K562 (cell line): ENCODE measurements around the gene TOMM6. TPM values are rescaled to one million over a fixed set of nuclear protein-coding genes. Genes with fewer than 3 reads are reported as not detected.

ENCODE experiments used
- ARID4B ChIP-seq: sonication (generic); formaldehyde crosslinking; IDR thresholded peaks from 2 replicates; pipeline ENCODE4 v1.8.0; 2022; ENCODE audit warnings: mild to moderate bottlenecking, missing genetic modification reagents
- CBX5 ChIP-seq: IDR thresholded peaks from 2 replicates; pipeline ENCODE4 v1.6.1; 2014; ENCODE audit warnings: low read depth, borderline replicate concordance
- CREB1 ChIP-seq, 2 experiments: sonication (generic) in 1 of 2; formaldehyde crosslinking in 1 of 2; IDR thresholded peaks; 2 replicates each; pipeline versions ENCODE4 v1.6.1 to v1.8.0; 2012 to 2022; ENCODE audit warnings: inconsistent platforms in 1 of 2, mild to moderate bottlenecking in 1 of 2, missing genetic modification reagents in 1 of 2, moderate library complexity in 1 of 2
- CTBP1 ChIP-seq: fragments of 450-650 bp; IDR thresholded peaks from 2 replicates; pipeline ENCODE4 v1.6.1; 2016; ENCODE audit warnings: borderline replicate concordance
- KDM4B ChIP-seq, 2 experiments: fragments of 450-650 bp in 1 of 2; sonication (generic) in 1 of 2; IDR thresholded peaks; 2 replicates each; pipeline ENCODE4 v1.6.1; 2016 to 2017; ENCODE audit warnings: borderline replicate concordance in 2 of 2, antibody characterized with exemption in 1 of 2, low read depth in 1 of 2, mild to moderate bottlenecking in 1 of 2
- MXI1 ChIP-seq: IDR thresholded peaks from 2 replicates; pipeline ENCODE4 v1.6.1; 2011; ENCODE audit warnings: low read depth, mild to moderate bottlenecking, improper control_type of control experiment, low read length
- NCOR1 ChIP-seq: fragments of 450-650 bp; IDR thresholded peaks from 2 replicates; pipeline ENCODE4 v1.6.1; 2016; ENCODE audit warnings: mild to moderate bottlenecking, moderate library complexity
- RBBP5 ChIP-seq: fragments of 200-600 bp; sonication (generic); IDR thresholded peaks from 2 replicates; pipeline ENCODE4 v1.6.1; 2012; ENCODE audit warnings: borderline replicate concordance, mild to moderate bottlenecking, low read length, control low read depth, inconsistent platforms; ENCODE audit not compliant: insufficient read depth, poor library complexity, severe bottlenecking
- SNRNP70 ChIP-seq: fragments of 200-400 bp; formaldehyde crosslinking; optimal IDR thresholded peaks from 2 replicates; pipeline ENCODE3; 2017; ENCODE audit warnings: low read depth, low read length
- SP2 ChIP-seq: IDR thresholded peaks from 2 replicates; pipeline ENCODE4 v1.6.1; 2011; ENCODE audit warnings: mild to moderate bottlenecking, low read depth, low read length, moderate library complexity; ENCODE audit not compliant: poor library complexity, severe bottlenecking; ENCODE audit errors: extremely low read depth
- TFAP4 ChIP-seq: sonication (generic); formaldehyde crosslinking; IDR thresholded peaks from 2 replicates; pipeline ENCODE4 v1.8.0; 2022; ENCODE audit warnings: missing genetic modification reagents, mild to moderate bottlenecking, moderate library complexity, borderline replicate concordance
- XRCC3 ChIP-seq: fragments of 450-650 bp; IDR thresholded peaks from 2 replicates; pipeline ENCODE4 v1.6.1; 2017; ENCODE audit warnings: mild to moderate bottlenecking, moderate library complexity
- ZC3H11A ChIP-seq: IDR thresholded peaks from 2 replicates; pipeline ENCODE4 v1.6.1; 2012; ENCODE audit warnings: low read depth, low read length, improper control_type of control experiment
- ZKSCAN8 ChIP-seq: fragments of 200-800 bp; sonication (Bioruptor generic); IDR thresholded peaks from 2 replicates; pipeline ENCODE4 v1.6.1; 2016; ENCODE audit warnings: missing genetic modification characterization, missing compliant biosample characterization
- ZNF143 ChIP-seq: sonication (generic); formaldehyde crosslinking; IDR thresholded peaks from 2 replicates; pipeline ENCODE4 v1.9.0; 2022; ENCODE audit warnings: mild to moderate bottlenecking, missing genetic modification reagents
- ZNF217 ChIP-seq: sonication (generic); formaldehyde crosslinking; IDR thresholded peaks from 2 replicates; pipeline ENCODE4 v1.8.0; 2022; ENCODE audit warnings: mild to moderate bottlenecking, missing genetic modification reagents
- ZNF551 ChIP-seq: fragments of 250-450 bp; sonication (Bioruptor Pico); IDR thresholded peaks from 2 replicates; pipeline ENCODE4 v1.5.0; 2021; ENCODE audit warnings: mild to moderate bottlenecking, moderate library complexity
- polyA plus RNA-seq, 8 experiments: library from polyadenylated mRNA; depleted of rRNA in 4 of 8; stranded (reverse) in 5 of 8; unstranded in 3 of 8; fragments of >200 nt; fragmentation: Nextera tagmentation in 2 of 8; fragmentation: Illumina TruSeq in 1 of 8; extraction: Ambion mirVana in 2 of 8; extraction: Trizol in 1 of 8; gene quantifications; 2 replicates each; pipeline versions ENCODE4 v1.2.1 to v1.2.3, GENCODE V29; 2011 to 2014; ENCODE audit warnings: inconsistent platforms in 1 of 8, missing spikeins in 1 of 8
- total RNA-seq, 7 experiments: library from RNA; depleted of rRNA in 6 of 7; stranded (reverse); fragments of >200 nt in 6 of 7; fragmentation: Illumina TruSeq in 2 of 7; extraction: Trizol in 2 of 7; gene quantifications; 2 replicates each; pipeline versions ENCODE4 v1.2.1 to v1.2.3, GENCODE V29; 2011 to 2021; ENCODE audit warnings: low replicate concordance in 1 of 7
- TF ChIP-seq, protein P1 (sequence below): fragments of 250-450 bp; sonication (Bioruptor Pico); IDR thresholded peaks from 2 replicates; pipeline ENCODE4 v1.9.0; 2021; ENCODE audit warnings: mild to moderate bottlenecking
- TF ChIP-seq, protein P2 (sequence below): sonication (generic); formaldehyde crosslinking; IDR thresholded peaks from 2 replicates; pipeline ENCODE4 v1.8.1; 2023; ENCODE audit warnings: mild to moderate bottlenecking, missing genetic modification reagents

The TOMM6 gene
- total and polyA plus RNA-seq, 9 of the 15 experiments (the other 6 are each of a cell fraction or from before 2014, with no cell fraction given) = 380 to 2,097 (median 1,065) TPM

GRCh38 chr6:41779788-41780550 lies 7.5 kb upstream of the TOMM6 start, which contains the start of gene FRS3 (continued):
- TF ChIP-seq, protein P1, sequence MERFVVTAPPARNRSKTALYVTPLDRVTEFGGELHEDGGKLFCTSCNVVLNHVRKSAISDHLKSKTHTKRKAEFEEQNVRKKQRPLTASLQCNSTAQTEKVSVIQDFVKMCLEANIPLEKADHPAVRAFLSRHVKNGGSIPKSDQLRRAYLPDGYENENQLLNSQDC (CRISPR knock-in tag) = 0 out of 2 replicates have a peak, but pooled peaks have one; percentile 50
- 0 out of 2 replicates have a peak, but pooled peaks have one; percentile 28 for TF ChIP-seq MXI1
- peak; percentile 91 for TF ChIP-seq ARID4B
- TF ChIP-seq ZNF551 (CRISPR knock-in tag) = no peak
- TF ChIP-seq CTBP1 = peak; percentile 88
- peak; percentile 91 for TF ChIP-seq TFAP4 (CRISPR knock-in tag)
- TF ChIP-seq RBBP5 = peak; percentile 89
- no peak for TF ChIP-seq ZNF217 (CRISPR knock-in tag)
- TF ChIP-seq XRCC3 = no peak
- peak; percentile 65 for TF ChIP-seq CREB1 (IDR thresholded peaks at IDR 0.05)
- peak; percentile 79 for TF ChIP-seq CREB1 (CRISPR knock-in tag; IDR thresholded peaks at IDR 0.05)
- TF ChIP-seq CBX5 = 0 out of 2 replicates have a peak, but pooled peaks have one; percentile 21
- TF ChIP-seq KDM4B (IDR thresholded peaks at IDR 0.05; ENCODE audit: borderline replicate concordance in 2 of 2, low read depth in 1 of 2) = peak in 1 of 2 experiments; percentile 44; a peak in 2 of 4 replicates
- TF ChIP-seq, protein P2, sequence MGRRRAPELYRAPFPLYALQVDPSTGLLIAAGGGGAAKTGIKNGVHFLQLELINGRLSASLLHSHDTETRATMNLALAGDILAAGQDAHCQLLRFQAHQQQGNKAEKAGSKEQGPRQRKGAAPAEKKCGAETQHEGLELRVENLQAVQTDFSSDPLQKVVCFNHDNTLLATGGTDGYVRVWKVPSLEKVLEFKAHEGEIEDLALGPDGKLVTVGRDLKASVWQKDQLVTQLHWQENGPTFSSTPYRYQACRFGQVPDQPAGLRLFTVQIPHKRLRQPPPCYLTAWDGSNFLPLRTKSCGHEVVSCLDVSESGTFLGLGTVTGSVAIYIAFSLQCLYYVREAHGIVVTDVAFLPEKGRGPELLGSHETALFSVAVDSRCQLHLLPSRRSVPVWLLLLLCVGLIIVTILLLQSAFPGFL = peak; percentile 17; the same call in 1 of the 2 replicates
- no peak for TF ChIP-seq ZKSCAN8 (CRISPR knock-in tag)
- TF ChIP-seq NCOR1 = peak; percentile 58
- TF ChIP-seq ZNF143 (CRISPR knock-in tag) = peak; percentile 62; the same call in 1 of the 2 replicates
- no peak for TF ChIP-seq SNRNP70
- TF ChIP-seq SP2 = peak; percentile 100
- TF ChIP-seq ZC3H11A = no peak
